B cell (primary cell): ENCODE results near the gene PPP3CA. TPM values are rescaled to one million over a fixed set of nuclear protein-coding genes. Genes with fewer than 3 reads are reported as not detected.

ENCODE experiments used
- ATAC-seq: fragments of 200-7000 bp; cut with Tn5 transposase; one replicate; pipeline ENCODE4 v1.10.0; 2021; ENCODE audit warnings: low read depth, mild to moderate bottlenecking, moderate number of reproducible peaks, moderate library complexity
- CTCF ChIA-PET: fragments of 350-600 bp; sonication (Branson Sonifier 250); formaldehyde crosslinking; loops from one replicate; lab custom pipeline; 2021; ENCODE audit warnings: antibody characterized with exemption, inconsistent platforms; lab: Charles Lee
- POLR2A ChIA-PET: fragments of 350-600 bp; sonication (Branson Sonifier 250); formaldehyde crosslinking; loops from one replicate; lab custom pipeline; 2021; ENCODE audit warnings: antibody characterized with exemption; lab: Charles Lee
- DNase-seq: peaks from one replicate; pipeline ENCODE4 v3.0.0; 2013
- H2AFZ ChIP-seq: 2 replicates; pipeline ENCODE4 v1.6.1; 2012; ENCODE audit warnings: mild to moderate bottlenecking, low read depth, low read length; ENCODE audit not compliant: insufficient read depth, poor library complexity, severe bottlenecking
- H3K27ac ChIP-seq, 2 donors: 1 replicate in 1 of 2; 2 replicates in 1 of 2; pipeline ENCODE4 v1.5.1; 2012 to 2013; ENCODE audit warnings: low read length in 2 of 2, mild to moderate bottlenecking in 2 of 2, moderate library complexity in 1 of 2
- H3K27me3 ChIP-seq, 4 experiments: fragments of 200-600 bp in 1 of 4; sonication (generic) in 1 of 4; replicated peaks in 1 of 4; 1 replicate in 2 of 4; 2 replicates in 2 of 4; pipeline versions ENCODE4 v1.6.1 to v1.7.0; 2013 to 2016; ENCODE audit warnings: low read length in 3 of 4, mild to moderate bottlenecking in 2 of 4, mixed read lengths in 1 of 4, moderate library complexity in 1 of 4; ENCODE audit not compliant: insufficient read depth in 4 of 4, control insufficient read depth in 3 of 4; ENCODE audit errors: control extremely low read depth in 1 of 4
- H3K36me3 ChIP-seq, 2 experiments: replicated peaks in 1 of 2; 1 replicate in 1 of 2; 2 replicates in 1 of 2; pipeline versions ENCODE4 v1.6.1 to v1.7.1; 2013; ENCODE audit warnings: low read length in 1 of 2; ENCODE audit not compliant: insufficient read depth in 2 of 2, control insufficient read depth in 1 of 2; ENCODE audit errors: control extremely low read depth in 1 of 2, extremely low read depth in 1 of 2
- H3K4me1 ChIP-seq, 2 donors: fragments of 200-600 bp in 1 of 2; sonication (generic) in 1 of 2; 1 replicate in 1 of 2; 2 replicates in 1 of 2; pipeline versions ENCODE4 v1.5.1 to v1.6.1; 2013 to 2017; ENCODE audit warnings: low read length in 2 of 2; ENCODE audit not compliant: control insufficient read depth in 2 of 2, insufficient read depth in 2 of 2
- H3K4me2 ChIP-seq: replicated peaks from 2 replicates; pipeline ENCODE3; 2012; ENCODE audit warnings: mild to moderate bottlenecking, low read depth, low read length; ENCODE audit not compliant: poor library complexity, severe bottlenecking
- H3K4me3 ChIP-seq, 5 experiments: fragments of 200-600 bp in 1 of 5; sonication (generic) in 1 of 5; 1 replicate in 3 of 5; 2 replicates in 2 of 5; pipeline versions ENCODE4 v1.5.1 to v1.7.0; 2011 to 2016; ENCODE audit warnings: low read length in 4 of 5, mild to moderate bottlenecking in 4 of 5, low read depth in 2 of 5, control low read depth in 1 of 5, moderate library complexity in 1 of 5; ENCODE audit not compliant: insufficient read depth in 1 of 5; ENCODE audit errors: control extremely low read depth in 1 of 5, extremely low read depth in 1 of 5
- H3K79me2 ChIP-seq: fragments of 200-600 bp; sonication (generic); one replicate; pipeline ENCODE4 v1.6.0; 2016; ENCODE audit warnings: low read length; ENCODE audit not compliant: control insufficient read depth, insufficient read depth
- H3K9ac ChIP-seq: fragments of 200-600 bp; sonication (generic); 2 replicates; pipeline ENCODE4 v1.6.1; 2017; ENCODE audit warnings: mild to moderate bottlenecking, low read length, moderate library complexity
- H3K9me3 ChIP-seq, 3 donors: one replicate each; pipeline versions ENCODE4 v1.6.1 to v1.7.1; 2013; ENCODE audit warnings: low read length in 2 of 3; ENCODE audit not compliant: control insufficient read depth in 2 of 3, insufficient read depth in 1 of 3; ENCODE audit errors: control extremely low read depth in 1 of 3
- H4K20me1 ChIP-seq: 2 replicates; pipeline ENCODE4 v1.6.0; 2012; ENCODE audit warnings: mild to moderate bottlenecking, low read length; ENCODE audit not compliant: insufficient read depth, control insufficient read depth, poor library complexity, severe bottlenecking
- H3K27ac Mint-ChIP-seq: one replicate; pipeline ENCODE4 v1.8.0; 2021; ENCODE audit warnings: mixed read lengths
- H3K27me3 Mint-ChIP-seq: one replicate; pipeline ENCODE4 v1.8.0; 2021; ENCODE audit warnings: mixed read lengths
- H3K4me1 Mint-ChIP-seq: one replicate; pipeline ENCODE4 v1.8.0; 2021; ENCODE audit warnings: mixed read lengths
- H3K4me3 Mint-ChIP-seq: one replicate; pipeline ENCODE4 v1.8.0; 2021; ENCODE audit warnings: mixed read lengths
- H3K9me3 Mint-ChIP-seq: one replicate; pipeline ENCODE4 v1.8.0; 2022; ENCODE audit warnings: mixed read lengths; ENCODE audit not compliant: insufficient read depth
- CTCF ChIP-seq: fragments of 200-600 bp; IDR thresholded peaks from one replicate; pipeline ENCODE4 v1.8.0; 2022; ENCODE audit warnings: antibody characterized with exemption, mild to moderate bottlenecking
- EZH2 ChIP-seq: IDR thresholded peaks from 2 replicates; pipeline ENCODE4 v1.6.1; 2012; ENCODE audit warnings: borderline replicate concordance, low read depth, mild to moderate bottlenecking, moderate library complexity, low read length; ENCODE audit not compliant: insufficient read depth, poor library complexity, severe bottlenecking
- WGBS: methylation state at CpG from one replicate; pipeline ENCODE4 v1.1.5; 2013; ENCODE audit warnings: missing lambda C conversion rate; ENCODE audit not compliant: insufficient coverage; 5-methylcytosine and 5-hydroxymethylcytosine counted together
- intact Hi-C: fragments of 100-400 bp; cut with micrococcal nuclease; formaldehyde crosslinking; loops from one replicate; pipeline ENCODE4 v1.10.0; 2022
- polyA plus RNA-seq: library from polyadenylated mRNA; depleted of rRNA; stranded (reverse); fragments of >200 nt; gene quantifications from 2 replicates; pipeline ENCODE4 v1.2.3, GENCODE V29; 2012
- total RNA-seq, 2 donors: library from RNA; stranded (reverse); fragments of 120-200 nt in 1 of 2; gene quantifications; 1 replicate in 1 of 2; 2 replicates in 1 of 2; pipeline versions ENCODE4 v1.2.3 to v1.2.4, GENCODE V29; 2013 to 2022

Gene PPP3CA
- total and polyA plus RNA-seq, 2 donors (not counting 1 experiment from before 2014, with no cell fraction given): 14.3 to 85.1 TPM

GRCh38 chr4:101118617-101119016, 228.7 kb downstream of the PPP3CA start:
- no CpG with 5 or more reads among the region's 1 CpG for WGBS
- H3K9me3 Mint-ChIP-seq: peaks cover 2% of the 10 kb centered on the region
- Histone ChIP-seq H3K27me3 (no peaks in the 10 kb centered on the region), H3K9ac (no peak overlapping the region), H3K9me3 (no peaks in the 10 kb centered on the region), H4K20me1 (no peaks in the 10 kb centered on the region), H3K79me2 (peaks cover 41% of the 10 kb centered on the region), H3K27ac (no peak overlapping the region), H3K4me2 (no peak overlapping the region), H3K36me3 (no peaks in the 10 kb centered on the region), H3K4me1 (peaks cover 6% of the 10 kb centered on the region in 2 donors), H2AFZ (no peak overlapping the region), H3K4me3 (no peak overlapping the region)
- ChIA-PET CTCF (interaction anchor here (0.6 kb wide), 1 partner anchor 116 kb away, joined by 3 read pairs; no protein-coding TSS in a partner anchor), POLR2A (no interaction called here)
- no peak overlapping the region for H3K27ac Mint-ChIP-seq
- H3K4me3 Mint-ChIP-seq: no peak overlapping the region
- DNase-seq (no peak), ATAC-seq (no peak)
- H3K27me3 Mint-ChIP-seq: no peaks in the 10 kb centered on the region
- peaks cover 37% of the 10 kb centered on the region for H3K4me1 Mint-ChIP-seq
- intact Hi-C loops: loop anchor here (5.0 kb wide), 1 partner anchor 34 kb away; no protein-coding TSS in a partner anchor
- no peak for TF ChIP-seq EZH2
- TF ChIP-seq CTCF: no peak

GRCh38 chr4:101115887-101116286, 231.4 kb downstream of the PPP3CA start:
- WGBS: no CpG with 5 or more reads among the region's 4 CpGs
- H3K27ac Mint-ChIP-seq: no peak overlapping the region

More at GRCh38 chr4:101115887-101116286, 231.4 kb downstream of the PPP3CA start:
- Mint-ChIP-seq H3K4me1 (peaks cover 30% of the 10 kb centered on the region), H3K27me3 (no peaks in the 10 kb centered on the region), H3K9me3 (no peaks in the 10 kb centered on the region), H3K4me3 (no peak overlapping the region)
- Histone ChIP-seq H3K9ac (no peak overlapping the region), H3K79me2 (peaks cover 31% of the 10 kb centered on the region), H3K4me3 (no peak overlapping the region), H3K27ac (no peak overlapping the region), H4K20me1 (no peaks in the 10 kb centered on the region), H3K4me1 (no peaks in the 10 kb centered on the region), H3K9me3 (no peaks in the 10 kb centered on the region), H3K27me3 (no peaks in the 10 kb centered on the region), H2AFZ (no peak overlapping the region), H3K36me3 (no peaks in the 10 kb centered on the region), H3K4me2 (no peak overlapping the region)
- ChIA-PET CTCF (interaction anchor here (0.6 to 1.3 kb wide), 2 partner anchors 30 to 286 kb away, joined by 3 read pairs; no protein-coding TSS in a partner anchor), POLR2A (no interaction called here)
- TF ChIP-seq EZH2 (no peak), CTCF (no peak)
- intact Hi-C loops: loop anchor here (5.0 kb wide), 1 partner anchor 36 kb away; no protein-coding TSS in a partner anchor
- ATAC-seq (no peak), DNase-seq (no peak)
